Hematopoietic multipotent progenitor cell treated with erythropoietin and hydrocortisone succinate and interleukin-3 and kit ligand, for 4 days (in vitro differentiated cells): ENCODE measurements around the gene NUBP1.
"Not testable (repeated sequence)": the region's sequence is repeated elsewhere in the genome, so short reads cannot be mapped to it uniquely, and the experiment has no call there.

Source experiments
- DNase-seq: peaks from one replicate; pipeline ENCODE4 v3.0.0-alpha.2; 2015

The NUBP1 gene

GRCh38 chr16:10743610-10744369 lies at the start of gene NUBP1:
Gene NUBP1 (plus strand): TSS chr16:10743842. CDS start chr16:10743864, 22 bp downstream.
- peak; percentile 99 for DNase-seq

GRCh38 chr16:10693889-10694288 lies 49.8 kb upstream of the NUBP1 start:
- DNase-seq: no peak

- no peak for DNase-seq
Measured at GRCh38 chr16:10694306-10694705, 49.3 kb upstream of the NUBP1 start.

GRCh38 chr16:10694830-10695229 lies 48.8 kb upstream of the NUBP1 start, which contains the start of gene TEKT5:
Gene TEKT5 (minus strand): TSS chr16:10694930. CDS start chr16:10694873, 57 bp downstream.
- DNase-seq: no peak

GRCh38 chr16:10699756-10700155 lies 43.9 kb upstream of the NUBP1 start:
- no peak for DNase-seq

- no peak for DNase-seq
Measured at GRCh38 chr16:10708969-10709368, 34.7 kb upstream of the NUBP1 start.

GRCh38 chr16:10728003-10728887 lies 15.4 kb upstream of the NUBP1 start:
- no peak for DNase-seq

GRCh38 chr16:10729104-10730048 lies 14.3 kb upstream of the NUBP1 start:
- DNase-seq: no peak

GRCh38 chr16:10731790-10732189 lies 11.9 kb upstream of the NUBP1 start:
- DNase-seq: no peak

GRCh38 chr16:10737068-10737625 lies 6.5 kb upstream of the NUBP1 start:
- peak; percentile 88 for DNase-seq

GRCh38 chr16:10738231-10739077 lies 5.2 kb upstream of the NUBP1 start:
- peak; percentile 55 for DNase-seq

GRCh38 chr16:10740000-10740844 lies 3.4 kb upstream of the NUBP1 start:
- no peak for DNase-seq

- no peak for DNase-seq
Measured at GRCh38 chr16:10740845-10741208, 2.8 kb upstream of the NUBP1 start.

- not testable (repeated sequence) for DNase-seq
Measured at GRCh38 chr16:10741249-10741648, 2.4 kb upstream of the NUBP1 start.

- no peak for DNase-seq
Measured at GRCh38 chr16:10741844-10742243, 1.8 kb upstream of the NUBP1 start.

- DNase-seq: no peak
Measured at GRCh38 chr16:10743227-10743609, 424 bp upstream of the NUBP1 start.

GRCh38 chr16:10744370-10745030 lies 858 bp downstream of the NUBP1 start:
- DNase-seq: no peak

GRCh38 chr16:10745841-10746240 lies 2.2 kb downstream of the NUBP1 start:
- DNase-seq: no peak

GRCh38 chr16:10750793-10751192 lies 7.2 kb downstream of the NUBP1 start:
- no peak for DNase-seq

GRCh38 chr16:10751291-10751697 lies 7.7 kb downstream of the NUBP1 start:
- DNase-seq: no peak
